Breast epithelium (tissue), 4 donors: ENCODE data around the gene VEGFC. TPM values are rescaled to one million over a fixed set of nuclear protein-coding genes. Genes with fewer than 3 reads are reported as not detected.
A peak's percentile ranks its signal among the peaks of the same experiment; 100 is the strongest.

Source experiments
- DNase-seq, 2 donors: peaks; one replicate each; pipeline ENCODE4 v3.0.0-alpha.2; 2019; ENCODE audit warnings: low spot score in 2 of 2
- H3K27ac ChIP-seq, 2 donors: fragments of 200-600 bp; sonication (generic) in 1 of 2; one replicate each; pipeline ENCODE4 v1.5.1; 2016 to 2019; ENCODE audit warnings: mild to moderate bottlenecking in 1 of 2
- H3K27me3 ChIP-seq, 2 donors: fragments of 200-600 bp; sonication (generic) in 1 of 2; one replicate each; pipeline versions ENCODE4 v1.5.1 to v1.6.0; 2017 to 2019; ENCODE audit warnings: control low read depth in 1 of 2, mild to moderate bottlenecking in 1 of 2
- H3K36me3 ChIP-seq: fragments of 200-600 bp; one replicate; pipeline ENCODE4 v1.5.1; 2019
- H3K4me1 ChIP-seq, 2 donors: fragments of 200-600 bp; sonication (generic); one replicate each; pipeline ENCODE4 v1.5.1; 2016 to 2019; ENCODE audit warnings: control low read depth in 1 of 2
- H3K4me3 ChIP-seq, 3 donors: fragments of 200-600 bp; sonication (generic); 1 replicate in 2 of 3; 2 replicates in 1 of 3; pipeline ENCODE4 v1.5.1; 2016 to 2019; ENCODE audit warnings: mild to moderate bottlenecking in 3 of 3, moderate library complexity in 2 of 3
- H3K9me3 ChIP-seq, 2 donors: fragments of 200-600 bp; sonication (generic) in 1 of 2; one replicate each; pipeline ENCODE4 v1.5.1; 2016 to 2019; ENCODE audit warnings: control low read depth in 1 of 2
- CTCF ChIP-seq, 3 donors: fragments of 450-650 bp; IDR thresholded peaks; one replicate each; pipeline ENCODE4 v1.5.1; 2016 to 2017; ENCODE audit warnings: antibody characterized with exemption in 3 of 3, mild to moderate bottlenecking in 3 of 3, moderate library complexity in 3 of 3
- POLR2A ChIP-seq: fragments of 450-650 bp; IDR thresholded peaks from one replicate; pipeline ENCODE4 v1.6.1; 2016; ENCODE audit warnings: antibody characterized with exemption, mild to moderate bottlenecking, moderate library complexity
- POLR2AphosphoS5 ChIP-seq, 3 donors: sonication (generic); formaldehyde crosslinking; IDR thresholded peaks; one replicate each; pipeline ENCODE4 v1.6.1; 2017; ENCODE audit warnings: antibody characterized with exemption in 3 of 3
- intact Hi-C: fragments of 100-400 bp; cut with DNase I; formaldehyde crosslinking; loops from one replicate; pipeline ENCODE4 v1.15.1; 2023; ENCODE audit warnings: low total_unique reads
- total RNA-seq, 3 donors: library from RNA; depleted of rRNA; stranded (reverse); fragments of >200 nt; gene quantifications; one replicate each; pipeline ENCODE4 v1.1.0, GENCODE V29; 2016

The VEGFC gene
- total RNA-seq, 3 donors from 2014 or later = 6.9 to 17.0 (median 11.2) TPM

GRCh38 chr4:176799653-176800052 lies 6.9 kb upstream of the VEGFC start:
- no peak for DNase-seq
- no peaks in the 10 kb centered on the region for H3K4me1 ChIP-seq
- H3K36me3 ChIP-seq = no peaks in the 10 kb centered on the region
- no peaks in the 10 kb centered on the region for H3K27me3 ChIP-seq
- TF ChIP-seq CTCF (IDR thresholded peaks at IDR 0.05) (no peak), POLR2AphosphoS5 (IDR thresholded peaks at IDR 0.05) (no peak), POLR2A (no peak)
- H3K9me3 ChIP-seq = no peaks in the 10 kb centered on the region
- H3K4me3 ChIP-seq = no peak overlapping the region
- intact Hi-C loops = no loop called here
- H3K27ac ChIP-seq = no peak overlapping the region

- TF ChIP-seq POLR2AphosphoS5 (IDR thresholded peaks at IDR 0.05) = no peak
- no peak for TF ChIP-seq CTCF (IDR thresholded peaks at IDR 0.05)
- no peak for TF ChIP-seq POLR2A
- H3K4me3 ChIP-seq = no peak overlapping the region
- DNase-seq = no peak
- H3K27ac ChIP-seq = no peak overlapping the region
- intact Hi-C loops = no loop called here
- H3K4me1 ChIP-seq = no peaks in the 10 kb centered on the region
- no peaks in the 10 kb centered on the region for H3K27me3 ChIP-seq
- no peaks in the 10 kb centered on the region for H3K36me3 ChIP-seq
- no peaks in the 10 kb centered on the region for H3K9me3 ChIP-seq
Observed at GRCh38 chr4:176798540-176798939, 5.8 kb upstream of the VEGFC start.

- no peaks in the 10 kb centered on the region for H3K36me3 ChIP-seq
- no peaks in the 10 kb centered on the region for H3K9me3 ChIP-seq
- no peaks in the 10 kb centered on the region for H3K4me1 ChIP-seq
- H3K27me3 ChIP-seq = no peaks in the 10 kb centered on the region
- TF ChIP-seq CTCF (IDR thresholded peaks at IDR 0.05) = no peak
- TF ChIP-seq POLR2A = no peak
- no peak for TF ChIP-seq POLR2AphosphoS5 (IDR thresholded peaks at IDR 0.05)
- DNase-seq = no peak
- peak overlapping the region in 1 of 2 donors; percentile 28 for H3K27ac ChIP-seq
- intact Hi-C loops = no loop called here
- no peak overlapping the region for H3K4me3 ChIP-seq
Observed at GRCh38 chr4:176795441-176795840, 2.7 kb upstream of the VEGFC start.

GRCh38 chr4:176794651-176795050 lies 1.9 kb upstream of the VEGFC start:
- peak overlapping the region in 1 of 2 donors; percentile 42 for H3K27ac ChIP-seq
- intact Hi-C loops = no loop called here
- no peak for DNase-seq

GRCh38 chr4:176794151-176794550 lies 1.4 kb upstream of the VEGFC start:
- Histone ChIP-seq H3K4me3 (no peak overlapping the region), H3K27me3 (no peaks in the 10 kb centered on the region), H3K4me1 (no peaks in the 10 kb centered on the region), H3K27ac (peak overlapping the region in 1 of 2 donors; percentile 42), H3K9me3 (no peaks in the 10 kb centered on the region), H3K36me3 (no peaks in the 10 kb centered on the region)
- intact Hi-C loops = no loop called here
- no peak for DNase-seq
- TF ChIP-seq CTCF (IDR thresholded peaks at IDR 0.05) (no peak), POLR2A (no peak), POLR2AphosphoS5 (IDR thresholded peaks at IDR 0.05) (no peak)

More at GRCh38 chr4:176794651-176795050, 1.9 kb upstream of the VEGFC start:
- H3K9me3 ChIP-seq = no peaks in the 10 kb centered on the region
- no peaks in the 10 kb centered on the region for H3K4me1 ChIP-seq
- H3K27me3 ChIP-seq = no peaks in the 10 kb centered on the region
- no peak overlapping the region for H3K4me3 ChIP-seq
- TF ChIP-seq CTCF (IDR thresholded peaks at IDR 0.05) (no peak), POLR2AphosphoS5 (IDR thresholded peaks at IDR 0.05) (peak in 1 of 3 donors; percentile 28)
- H3K36me3 ChIP-seq = no peaks in the 10 kb centered on the region
